ENCODE measurements around the gene RPUSD2. TPM values are rescaled to one million over a fixed set of nuclear protein-coding genes. Genes with fewer than 3 reads are reported as not detected.
"Not testable (repeated sequence)": the region's sequence is repeated elsewhere in the genome, so short reads cannot be mapped to it uniquely, and the experiment has no call there.

Gene RPUSD2
- polyA plus RNA-seq, 1 experiment, result 5.9 TPM

- no peak for DNase-seq (ENCODE audit: low read depth, low spot score)
- Histone ChIP-seq H3K4me3 (ENCODE audit: low read depth, low read length) (no peak overlapping the region), H3K9me3 (ENCODE audit: control insufficient read depth, insufficient read depth, low read length) (0 out of 2 replicates have a peak, but pooled peaks cover 3% of the 10 kb centered on the region), H3K27me3 (ENCODE audit: control insufficient read depth, insufficient read depth, low read length) (no peaks in the 10 kb centered on the region), H3K27ac (ENCODE audit: low read depth, low read length) (no peak overlapping the region)
- TF ChIP-seq CTCF (IDR thresholded peaks at IDR 0.05; ENCODE audit: low read depth, low read length), result no peak
- CTCF ChIA-PET, result interaction anchor here (0.7 kb wide), 1 partner anchor 15 kb away, joined by 4 read pairs; no protein-coding TSS in a partner anchor
- POLR2A ChIA-PET, result no interaction called here
These were observed 6.0 kb downstream of the RPUSD2 start for GRCh38 chr15:40575113-40575512.

DNA sequence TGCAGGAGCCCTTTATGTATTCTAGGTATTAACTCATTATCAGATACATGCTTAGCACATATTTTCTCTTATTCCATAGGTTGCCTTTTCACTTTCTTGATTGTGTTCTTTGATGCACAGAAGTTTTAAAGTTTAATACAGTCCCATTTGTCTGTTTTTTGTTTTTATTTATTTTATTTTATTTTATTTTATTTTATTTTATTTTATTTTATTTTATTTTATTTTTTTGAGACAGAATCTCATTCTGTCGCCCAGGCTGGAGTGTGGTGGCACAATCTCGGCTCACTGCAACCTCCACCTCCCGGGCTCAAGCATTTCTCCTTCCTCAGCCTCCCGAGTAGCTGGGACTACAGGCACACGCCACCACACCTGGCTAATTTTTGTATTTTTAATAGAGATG lies 7.8 kb downstream of the RPUSD2 start:
- DNase-seq (ENCODE audit: low read depth, low spot score); H3K9me3 ChIP-seq (ENCODE audit: control insufficient read depth, insufficient read depth, low read length); H3K27ac ChIP-seq (ENCODE audit: low read depth, low read length); H3K27me3 ChIP-seq (ENCODE audit: control insufficient read depth, insufficient read depth, low read length); H3K4me3 ChIP-seq (ENCODE audit: low read depth, low read length); POLR2A ChIA-PET: not testable (repeated sequence)
- CTCF ChIA-PET, result interaction anchor here (0.5 to 1.1 kb wide), 2 partner anchors 13 to 430 kb away, joined by 3 to 5 read pairs; no protein-coding TSS in a partner anchor

DNA sequence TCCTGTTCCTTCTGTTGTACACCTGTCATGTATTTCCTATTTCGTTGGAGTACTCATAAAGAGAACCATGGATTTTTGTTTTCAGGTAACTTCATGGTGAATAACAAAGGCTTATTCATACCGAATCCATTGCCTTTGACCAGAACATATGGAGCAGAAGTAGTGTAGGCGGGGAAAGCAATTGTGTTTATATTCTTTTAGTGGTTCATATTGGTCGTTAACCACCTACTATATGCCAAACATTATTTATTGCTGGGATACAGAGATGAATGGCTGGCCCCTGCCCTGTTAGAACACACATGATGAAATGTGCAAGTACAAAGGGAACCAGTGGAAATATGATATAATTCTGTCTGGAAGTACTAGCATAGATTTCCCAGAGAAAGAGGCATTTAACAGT lies 9.8 kb downstream of the RPUSD2 start:
- POLR2A ChIA-PET, result interaction anchor here (1.4 kb wide), 1 partner anchor 9 kb away, joined by 3 read pairs; no protein-coding TSS in a partner anchor

GRCh38 chr15:40581796-40582195 lies 12.7 kb downstream of the RPUSD2 start:
- CTCF ChIA-PET, result interaction anchor here (2.2 kb wide), 1 partner anchor 8 kb away, joined by 17 read pairs; no protein-coding TSS in a partner anchor
- POLR2A ChIA-PET, result not testable (repeated sequence)

More for the DNA sequence above, 9.8 kb downstream of the RPUSD2 start:
- TF ChIP-seq CTCF (IDR thresholded peaks at IDR 0.05; ENCODE audit: low read depth, low read length), result no peak
- CTCF ChIA-PET, result no interaction called here
- H3K9me3 ChIP-seq (ENCODE audit: control insufficient read depth, insufficient read depth, low read length), result 0 out of 2 replicates have a peak, but pooled peaks cover 3% of the 10 kb centered on the region
- no peaks in the 10 kb centered on the region for H3K27me3 ChIP-seq (ENCODE audit: control insufficient read depth, insufficient read depth, low read length)
- H3K4me3 ChIP-seq (ENCODE audit: low read depth, low read length), result no peak overlapping the region
- no peak overlapping the region for H3K27ac ChIP-seq (ENCODE audit: low read depth, low read length)
- no peak for DNase-seq (ENCODE audit: low read depth, low spot score)

DNA sequence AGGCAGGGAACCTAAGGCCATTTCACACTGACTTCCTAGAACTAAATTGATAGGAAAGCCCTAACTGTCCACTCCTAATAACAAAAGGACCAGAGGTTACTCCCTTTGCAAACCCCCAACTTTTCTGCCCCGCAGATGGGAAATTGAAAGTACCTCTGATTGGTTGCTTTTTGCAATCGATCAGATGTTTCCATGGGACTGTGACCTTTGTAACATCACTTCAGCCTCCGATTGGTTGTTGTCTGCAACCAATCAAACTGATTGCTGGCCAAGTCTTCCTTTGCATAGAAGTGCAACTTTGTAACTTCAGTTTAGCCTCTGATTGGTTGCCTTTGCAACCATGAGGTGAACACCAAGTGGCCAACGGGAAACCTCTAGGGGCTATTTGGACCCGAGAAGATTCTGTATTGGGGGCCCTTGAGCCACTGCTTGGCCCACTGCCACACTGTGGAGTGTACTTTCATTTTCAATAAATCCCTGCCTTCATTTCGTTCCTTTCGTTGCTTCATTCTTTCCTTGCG lies 13.7 kb downstream of the RPUSD2 start:
- CTCF ChIA-PET, result no interaction called here
- no peaks in the 10 kb centered on the region for H3K9me3 ChIP-seq (ENCODE audit: control insufficient read depth, insufficient read depth, low read length)
- POLR2A ChIA-PET, result interaction anchor here (0.6 kb wide), 1 partner anchor 240 kb away, joined by 3 read pairs; no protein-coding TSS in a partner anchor
- no peaks in the 10 kb centered on the region for H3K27me3 ChIP-seq (ENCODE audit: control insufficient read depth, insufficient read depth, low read length)
- no peak for DNase-seq (ENCODE audit: low read depth, low spot score)
- no peak for TF ChIP-seq CTCF (IDR thresholded peaks at IDR 0.05; ENCODE audit: low read depth, low read length)
- H3K27ac ChIP-seq (ENCODE audit: low read depth, low read length), result no peak overlapping the region
- H3K4me3 ChIP-seq (ENCODE audit: low read depth, low read length), result no peak overlapping the region

More at GRCh38 chr15:40581796-40582195, 12.7 kb downstream of the RPUSD2 start:
- not testable (repeated sequence) for DNase-seq (ENCODE audit: low read depth, low spot score); H3K9me3 ChIP-seq (ENCODE audit: control insufficient read depth, insufficient read depth, low read length); H3K27ac ChIP-seq (ENCODE audit: low read depth, low read length); H3K4me3 ChIP-seq (ENCODE audit: low read depth, low read length); H3K27me3 ChIP-seq (ENCODE audit: control insufficient read depth, insufficient read depth, low read length)

DNA sequence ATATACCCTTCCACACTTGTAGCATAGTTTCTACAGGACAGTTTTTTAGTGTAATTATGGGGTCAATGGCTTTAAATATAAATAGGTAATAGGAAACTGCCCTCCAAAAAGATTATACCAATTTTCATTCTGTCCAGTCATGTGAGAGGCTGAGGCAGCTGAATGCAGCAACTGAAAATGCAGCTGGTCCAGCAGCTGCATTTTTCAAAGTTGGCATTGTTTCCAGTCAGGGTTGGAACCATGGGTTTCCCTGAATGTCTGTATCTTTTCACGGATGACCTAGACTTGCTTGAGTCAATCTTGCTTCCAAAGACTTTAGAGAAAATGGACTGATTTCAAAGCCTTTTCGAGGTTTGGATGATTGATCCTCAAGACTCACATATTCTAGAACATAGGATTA lies 15.1 kb downstream of the RPUSD2 start:
- H3K9me3 ChIP-seq (ENCODE audit: control insufficient read depth, insufficient read depth, low read length), result no peaks in the 10 kb centered on the region
- H3K4me3 ChIP-seq (ENCODE audit: low read depth, low read length), result no peak overlapping the region
- H3K27ac ChIP-seq (ENCODE audit: low read depth, low read length), result no peak overlapping the region
- no peaks in the 10 kb centered on the region for H3K27me3 ChIP-seq (ENCODE audit: control insufficient read depth, insufficient read depth, low read length)
- POLR2A ChIA-PET, result no interaction called here
- CTCF ChIA-PET, result no interaction called here
- DNase-seq (ENCODE audit: low read depth, low spot score), result no peak
- no peak for TF ChIP-seq CTCF (IDR thresholded peaks at IDR 0.05; ENCODE audit: low read depth, low read length)
